MM.1S (cell line): ENCODE data around the gene MRPS5.
A peak's percentile ranks its signal among the peaks of the same experiment; 100 is the strongest.

Source experiments
- DNase-seq: peaks from one replicate; pipeline ENCODE4 v3.0.0-alpha.2; 2015
- H2AFZ ChIP-seq: fragments of 300-600 bp; sonication (generic); 2 replicates; pipeline ENCODE4 v1.6.0; 2016; ENCODE audit warnings: antibody characterized with exemption, low read length
- H3F3A ChIP-seq: fragments of 300-600 bp; sonication (generic); 2 replicates; pipeline ENCODE4 v1.6.1; 2016; ENCODE audit warnings: mild to moderate bottlenecking, antibody characterized with exemption, low read length, moderate library complexity, mixed read lengths; ENCODE audit not compliant: insufficient read depth
- H3K27ac ChIP-seq: fragments of 300-600 bp; sonication (generic); 2 replicates; pipeline ENCODE4 v1.5.1; 2016; ENCODE audit warnings: mild to moderate bottlenecking, low read length
- H3K27me3 ChIP-seq: fragments of 300-600 bp; sonication (generic); replicated peaks from 2 replicates; pipeline ENCODE4 v1.6.0; 2016; ENCODE audit warnings: low read length; ENCODE audit not compliant: insufficient read depth
- H3K36me3 ChIP-seq: fragments of 300-600 bp; sonication (generic); replicated peaks from 2 replicates; pipeline ENCODE4 v1.6.1; 2016; ENCODE audit warnings: mild to moderate bottlenecking, low read length, mixed read lengths; ENCODE audit not compliant: insufficient read depth
- H3K4me1 ChIP-seq: fragments of 300-600 bp; sonication (generic); 2 replicates; pipeline ENCODE4 v1.6.1; 2016; ENCODE audit warnings: low read length, mixed read lengths
- H3K4me2 ChIP-seq: fragments of 300-600 bp; sonication (generic); 2 replicates; pipeline ENCODE4 v1.6.0; 2016; ENCODE audit warnings: low read depth, low read length
- H3K4me3 ChIP-seq: fragments of 300-600 bp; sonication (generic); 2 replicates; pipeline ENCODE4 v1.5.1; 2016; ENCODE audit warnings: low read length, mixed read lengths
- H3K79me2 ChIP-seq: fragments of 300-600 bp; sonication (generic); 2 replicates; pipeline ENCODE4 v1.6.1; 2016; ENCODE audit warnings: mixed run types, low read length, mixed read lengths
- H3K9ac ChIP-seq: fragments of 300-600 bp; sonication (generic); 2 replicates; pipeline ENCODE4 v1.6.1; 2016; ENCODE audit warnings: low read length, mixed read lengths
- H3K9me2 ChIP-seq: fragments of 300-600 bp; sonication (generic); replicated peaks from 2 replicates; pipeline ENCODE4 v1.6.1; 2016; ENCODE audit warnings: mild to moderate bottlenecking, low read length, mixed read lengths; ENCODE audit not compliant: insufficient read depth
- H3K9me3 ChIP-seq: fragments of 300-600 bp; sonication (generic); replicated peaks from 2 replicates; pipeline ENCODE4 v1.6.1; 2016; ENCODE audit warnings: mild to moderate bottlenecking, low read length, mixed read lengths; ENCODE audit not compliant: insufficient read depth
- H4K20me1 ChIP-seq: fragments of 300-600 bp; sonication (generic); 2 replicates; pipeline ENCODE4 v1.6.1; 2016; ENCODE audit warnings: mild to moderate bottlenecking, low read length, moderate library complexity, mixed read lengths; ENCODE audit not compliant: insufficient read depth
- EZH2 ChIP-seq: fragments of 300-600 bp; sonication (generic); optimal IDR thresholded peaks from 2 replicates; pipeline ENCODE3; 2017; ENCODE audit warnings: low read depth, mild to moderate bottlenecking, antibody characterized with exemption, low read length, mixed read lengths
- EZH2phosphoT487 ChIP-seq: fragments of 300-600 bp; sonication (generic); IDR thresholded peaks from 2 replicates; pipeline ENCODE4 v1.6.1; 2018; ENCODE audit warnings: antibody characterized with exemption, low read length
- TF ChIP-seq, protein P1 (sequence below): fragments of 300-600 bp; sonication (generic); IDR thresholded peaks from 2 replicates; pipeline ENCODE4 v1.5.1; 2016; ENCODE audit warnings: antibody characterized with exemption, low read length, mixed read lengths

MRPS5 gene

DNA sequence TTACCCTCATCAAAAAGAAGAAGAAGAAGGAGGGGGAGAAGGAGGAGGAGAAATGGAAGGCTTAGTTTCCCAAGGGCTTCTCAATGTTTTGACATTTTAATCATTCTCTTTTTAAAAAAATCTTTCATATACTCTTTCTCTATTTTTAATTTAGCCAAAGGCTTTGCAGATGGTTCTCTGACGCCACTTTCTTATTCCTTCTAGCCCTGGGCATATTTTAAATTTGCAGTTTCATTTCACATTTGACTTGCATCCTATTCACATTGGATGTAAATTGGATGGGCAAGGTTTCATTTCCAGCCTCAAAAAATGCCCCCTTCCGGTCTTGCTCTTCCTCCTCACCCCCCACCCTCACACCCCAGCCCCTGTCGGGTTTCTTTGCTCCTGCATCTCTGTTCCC is 66.3 kb downstream of the MRPS5 start:
- Histone ChIP-seq H2AFZ (no peak overlapping the region), H3F3A (no peaks in the 10 kb centered on the region), H3K36me3 (no peaks in the 10 kb centered on the region), H3K9me3 (no peaks in the 10 kb centered on the region), H3K9me2 (no peaks in the 10 kb centered on the region), H3K9ac (no peak overlapping the region), H3K27me3 (no peaks in the 10 kb centered on the region), H4K20me1 (no peaks in the 10 kb centered on the region), H3K4me3 (no peak overlapping the region), H3K27ac (no peak overlapping the region), H3K4me2 (no peak overlapping the region), H3K4me1 (peaks cover 7% of the 10 kb centered on the region; the same call in 1 of the 2 replicates), H3K79me2 (no peaks in the 10 kb centered on the region)
- TF ChIP-seq EZH2phosphoT487 = no peak
- TF ChIP-seq, protein P1, sequence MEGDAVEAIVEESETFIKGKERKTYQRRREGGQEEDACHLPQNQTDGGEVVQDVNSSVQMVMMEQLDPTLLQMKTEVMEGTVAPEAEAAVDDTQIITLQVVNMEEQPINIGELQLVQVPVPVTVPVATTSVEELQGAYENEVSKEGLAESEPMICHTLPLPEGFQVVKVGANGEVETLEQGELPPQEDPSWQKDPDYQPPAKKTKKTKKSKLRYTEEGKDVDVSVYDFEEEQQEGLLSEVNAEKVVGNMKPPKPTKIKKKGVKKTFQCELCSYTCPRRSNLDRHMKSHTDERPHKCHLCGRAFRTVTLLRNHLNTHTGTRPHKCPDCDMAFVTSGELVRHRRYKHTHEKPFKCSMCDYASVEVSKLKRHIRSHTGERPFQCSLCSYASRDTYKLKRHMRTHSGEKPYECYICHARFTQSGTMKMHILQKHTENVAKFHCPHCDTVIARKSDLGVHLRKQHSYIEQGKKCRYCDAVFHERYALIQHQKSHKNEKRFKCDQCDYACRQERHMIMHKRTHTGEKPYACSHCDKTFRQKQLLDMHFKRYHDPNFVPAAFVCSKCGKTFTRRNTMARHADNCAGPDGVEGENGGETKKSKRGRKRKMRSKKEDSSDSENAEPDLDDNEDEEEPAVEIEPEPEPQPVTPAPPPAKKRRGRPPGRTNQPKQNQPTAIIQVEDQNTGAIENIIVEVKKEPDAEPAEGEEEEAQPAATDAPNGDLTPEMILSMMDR = no peak
- no peak for TF ChIP-seq EZH2
- DNase-seq = no peak

DNA sequence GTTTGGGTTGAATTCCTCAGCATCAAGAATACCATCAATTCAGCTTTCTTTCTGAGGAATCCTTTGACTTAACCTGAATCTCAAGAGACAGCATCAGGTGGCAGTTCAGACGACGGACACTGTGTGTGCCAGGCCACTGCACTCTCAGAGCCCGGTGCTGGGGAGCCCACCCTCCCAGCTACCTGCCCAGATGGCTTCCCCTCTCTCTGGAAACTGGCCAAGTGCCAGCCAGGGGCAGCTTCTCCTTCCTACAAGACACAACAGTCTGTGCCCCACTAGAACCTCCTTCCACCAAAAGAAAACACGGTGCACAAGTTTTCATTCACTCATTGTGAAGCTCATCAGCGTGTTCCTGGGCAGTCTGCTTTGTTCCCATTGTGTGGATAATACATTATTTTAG is 67.6 kb downstream of the MRPS5 start:
- Histone ChIP-seq H3K27ac (no peak overlapping the region), H3K4me1 (peaks cover 7% of the 10 kb centered on the region; the same call in 1 of the 2 replicates), H3F3A (no peaks in the 10 kb centered on the region), H4K20me1 (no peaks in the 10 kb centered on the region), H3K4me3 (no peak overlapping the region), H3K9me2 (no peaks in the 10 kb centered on the region), H3K9me3 (no peaks in the 10 kb centered on the region), H2AFZ (no peak overlapping the region), H3K4me2 (no peak overlapping the region), H3K9ac (no peak overlapping the region), H3K36me3 (no peaks in the 10 kb centered on the region), H3K27me3 (no peaks in the 10 kb centered on the region), H3K79me2 (no peaks in the 10 kb centered on the region)
- TF ChIP-seq, protein P1 = no peak
- TF ChIP-seq EZH2phosphoT487 (no peak), EZH2 (no peak)
- DNase-seq = no peak

DNA sequence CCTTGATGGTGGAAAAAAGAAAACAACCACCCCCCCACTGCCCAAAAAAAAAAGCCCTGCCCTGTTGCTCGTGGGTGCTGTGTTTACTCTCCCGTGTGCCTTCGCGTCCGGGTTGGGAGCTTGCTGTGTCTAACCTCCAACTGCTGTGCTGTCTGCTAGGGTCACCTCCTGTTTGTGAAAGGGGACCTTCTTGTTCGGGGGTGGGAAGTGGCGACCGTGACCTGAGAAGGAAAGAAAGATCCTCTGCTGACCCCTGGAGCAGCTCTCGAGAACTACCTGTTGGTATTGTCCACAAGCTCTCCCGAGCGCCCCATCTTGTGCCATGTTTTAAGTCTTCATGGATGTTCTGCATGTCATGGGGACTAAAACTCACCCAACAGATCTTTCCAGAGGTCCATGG is 68.1 kb downstream of the MRPS5 start:
- no peaks in the 10 kb centered on the region for H3K9me3 ChIP-seq
- TF ChIP-seq EZH2 = no peak
- TF ChIP-seq, protein P1 = peak; percentile 37
- no peak overlapping the region for H3K27ac ChIP-seq
- DNase-seq = no peak
- H2AFZ ChIP-seq = no peak overlapping the region
- H3K4me1 ChIP-seq = peaks cover 7% of the 10 kb centered on the region; the same call in 1 of the 2 replicates
- H3K9me2 ChIP-seq = no peaks in the 10 kb centered on the region
- no peaks in the 10 kb centered on the region for H3K79me2 ChIP-seq
- no peaks in the 10 kb centered on the region for H3K27me3 ChIP-seq
- H3K4me3 ChIP-seq = no peak overlapping the region
- H3K4me2 ChIP-seq = no peak overlapping the region
- no peaks in the 10 kb centered on the region for H4K20me1 ChIP-seq
- H3K36me3 ChIP-seq = no peaks in the 10 kb centered on the region
- no peaks in the 10 kb centered on the region for H3F3A ChIP-seq
- no peak overlapping the region for H3K9ac ChIP-seq
